OCI-LY3 (cell line): ENCODE measurements around the gene MSI2.

Experiments used
- H2AFZ ChIP-seq: fragments of 200-600, 300-600 bp; shearing (Covaris generic); 2 replicates; pipeline ENCODE4 v1.6.0; 2014; ENCODE audit warnings: antibody characterized with exemption, low read depth, low read length
- H3K27ac ChIP-seq: fragments of 200-600, 300-600 bp; sonication (generic); 2 replicates; pipeline ENCODE4 v1.5.1; 2014; ENCODE audit warnings: mild to moderate bottlenecking, low read length, moderate library complexity, mixed read lengths
- H3K27me3 ChIP-seq: fragments of 200-600, 300-600 bp; sonication (generic); 2 replicates; pipeline ENCODE4 v1.6.1; 2014; ENCODE audit warnings: low read depth, low read length, mixed read lengths
- H3K36me3 ChIP-seq: fragments of 200-600, 300-600 bp; sonication (generic); replicated peaks from 2 replicates; pipeline ENCODE3; 2014; ENCODE audit warnings: low read depth, low read length, mixed read lengths
- H3K4me1 ChIP-seq: fragments of 300-600, 200-600 bp; sonication (generic); 2 replicates; pipeline ENCODE4 v1.6.1; 2014; ENCODE audit warnings: low read length, mixed read lengths
- H3K4me2 ChIP-seq: fragments of 200-600, 300-600 bp; sonication (generic); 2 replicates; pipeline ENCODE4 v1.6.1; 2014; ENCODE audit warnings: low read length, mixed read lengths
- H3K4me3 ChIP-seq: fragments of 300-600, 200-600 bp; sonication (generic); 2 replicates; pipeline ENCODE4 v1.5.1; 2014; ENCODE audit warnings: antibody characterized with exemption, mild to moderate bottlenecking, low read length, moderate library complexity
- H3K79me2 ChIP-seq: fragments of 300-600, 200-600 bp; shearing (Covaris generic); 2 replicates; pipeline ENCODE4 v1.6.1; 2014; ENCODE audit warnings: mild to moderate bottlenecking, low read length, mixed read lengths
- H3K9ac ChIP-seq: fragments of 300-600, 200-600 bp; shearing (Covaris generic); 2 replicates; pipeline ENCODE4 v1.6.0; 2014; ENCODE audit warnings: mild to moderate bottlenecking, low read length, moderate library complexity
- H3K9me3 ChIP-seq: fragments of 200-600, 300-600 bp; shearing (Covaris generic); 2 replicates; pipeline ENCODE4 v1.6.1; 2014; ENCODE audit warnings: low read length, mixed read lengths; ENCODE audit not compliant: insufficient read depth
- H4K20me1 ChIP-seq: fragments of 200-600, 300-600 bp; sonication (generic); 2 replicates; pipeline ENCODE4 v1.6.1; 2016; ENCODE audit warnings: low read length, mixed read lengths; ENCODE audit not compliant: insufficient read depth
- EZH2phosphoT487 ChIP-seq: fragments of 200-600 bp; shearing (Covaris generic); IDR thresholded peaks from 2 replicates; pipeline ENCODE4 v1.6.1; 2018; ENCODE audit warnings: antibody characterized with exemption, mixed run types, low read depth
- TF ChIP-seq, protein P1 (sequence below): fragments of 200-600, 300-600 bp; sonication (generic); IDR thresholded peaks from 2 replicates; pipeline ENCODE4 v1.5.1; 2014; ENCODE audit warnings: antibody characterized with exemption, low read length, low read depth

The MSI2 gene

GRCh38 chr17:57245786-57246185 is 10.5 kb upstream of the MSI2 start:
- peaks cover 13% of the 10 kb centered on the region for H3K4me1 ChIP-seq
- no peaks in the 10 kb centered on the region for H4K20me1 ChIP-seq
- H3K79me2 ChIP-seq, result no peaks in the 10 kb centered on the region
- no peak overlapping the region for H3K9ac ChIP-seq
- no peak overlapping the region for H2AFZ ChIP-seq
- H3K4me3 ChIP-seq, result no peak overlapping the region
- peaks cover 2% of the 10 kb centered on the region for H3K36me3 ChIP-seq
- peaks cover 9% of the 10 kb centered on the region for H3K27me3 ChIP-seq
- H3K9me3 ChIP-seq, result peaks cover 8% of the 10 kb centered on the region; the same call in 1 of the 2 replicates
- H3K27ac ChIP-seq, result no peak overlapping the region
- no peak overlapping the region for H3K4me2 ChIP-seq
- no peak for TF ChIP-seq EZH2phosphoT487
- TF ChIP-seq, protein P1, sequence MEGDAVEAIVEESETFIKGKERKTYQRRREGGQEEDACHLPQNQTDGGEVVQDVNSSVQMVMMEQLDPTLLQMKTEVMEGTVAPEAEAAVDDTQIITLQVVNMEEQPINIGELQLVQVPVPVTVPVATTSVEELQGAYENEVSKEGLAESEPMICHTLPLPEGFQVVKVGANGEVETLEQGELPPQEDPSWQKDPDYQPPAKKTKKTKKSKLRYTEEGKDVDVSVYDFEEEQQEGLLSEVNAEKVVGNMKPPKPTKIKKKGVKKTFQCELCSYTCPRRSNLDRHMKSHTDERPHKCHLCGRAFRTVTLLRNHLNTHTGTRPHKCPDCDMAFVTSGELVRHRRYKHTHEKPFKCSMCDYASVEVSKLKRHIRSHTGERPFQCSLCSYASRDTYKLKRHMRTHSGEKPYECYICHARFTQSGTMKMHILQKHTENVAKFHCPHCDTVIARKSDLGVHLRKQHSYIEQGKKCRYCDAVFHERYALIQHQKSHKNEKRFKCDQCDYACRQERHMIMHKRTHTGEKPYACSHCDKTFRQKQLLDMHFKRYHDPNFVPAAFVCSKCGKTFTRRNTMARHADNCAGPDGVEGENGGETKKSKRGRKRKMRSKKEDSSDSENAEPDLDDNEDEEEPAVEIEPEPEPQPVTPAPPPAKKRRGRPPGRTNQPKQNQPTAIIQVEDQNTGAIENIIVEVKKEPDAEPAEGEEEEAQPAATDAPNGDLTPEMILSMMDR, result no peak

GRCh38 chr17:57246257-57246656 is 10.1 kb upstream of the MSI2 start:
- H3K9ac ChIP-seq, result no peak overlapping the region
- no peak overlapping the region for H3K27ac ChIP-seq
- no peaks in the 10 kb centered on the region for H4K20me1 ChIP-seq
- H3K4me1 ChIP-seq, result peaks cover 13% of the 10 kb centered on the region
- peaks cover 11% of the 10 kb centered on the region; the same call in 1 of the 2 replicates for H3K9me3 ChIP-seq
- no peaks in the 10 kb centered on the region for H3K79me2 ChIP-seq
- no peak overlapping the region for H3K4me2 ChIP-seq
- no peak for TF ChIP-seq EZH2phosphoT487
- peaks cover 2% of the 10 kb centered on the region for H3K36me3 ChIP-seq
- no peak overlapping the region for H2AFZ ChIP-seq
- no peak overlapping the region for H3K4me3 ChIP-seq
- peaks cover 4% of the 10 kb centered on the region for H3K27me3 ChIP-seq

DNA sequence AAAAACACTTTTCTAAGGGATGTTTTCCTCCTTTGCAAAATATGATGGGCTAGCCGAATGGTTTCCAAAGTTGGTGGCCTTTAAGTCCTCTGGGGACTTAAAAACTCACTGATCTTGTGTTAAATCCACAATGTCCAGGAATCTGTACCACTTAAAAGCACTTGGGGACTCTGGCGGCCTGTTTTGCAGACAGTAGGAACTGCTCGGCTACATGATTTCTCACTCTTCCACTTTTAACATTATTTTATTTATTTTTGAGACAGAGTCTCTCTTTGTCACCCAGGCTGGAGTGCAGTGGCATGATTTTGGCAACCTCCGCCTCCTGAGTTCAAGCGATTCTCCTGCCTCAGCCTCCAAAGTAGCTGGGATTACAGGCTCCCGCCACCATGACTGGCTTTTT is 9.1 kb upstream of the MSI2 start:
- H3K36me3 ChIP-seq, result peaks cover 2% of the 10 kb centered on the region
- no peak overlapping the region for H3K4me3 ChIP-seq
- TF ChIP-seq EZH2phosphoT487, result no peak
- TF ChIP-seq, protein P1, result no peak
- H2AFZ ChIP-seq, result no peak overlapping the region
- no peaks in the 10 kb centered on the region for H3K27me3 ChIP-seq
- no peaks in the 10 kb centered on the region for H3K79me2 ChIP-seq
- no peak overlapping the region for H3K27ac ChIP-seq
- H3K9ac ChIP-seq, result no peak overlapping the region
- no peaks in the 10 kb centered on the region for H4K20me1 ChIP-seq
- H3K9me3 ChIP-seq, result peaks cover 14% of the 10 kb centered on the region; the same call in 1 of the 2 replicates
- H3K4me1 ChIP-seq, result peaks cover 13% of the 10 kb centered on the region
- H3K4me2 ChIP-seq, result no peak overlapping the region

- no peak overlapping the region for H3K4me2 ChIP-seq
- no peak overlapping the region for H2AFZ ChIP-seq
- H3K79me2 ChIP-seq, result no peaks in the 10 kb centered on the region
- H3K27me3 ChIP-seq, result no peaks in the 10 kb centered on the region
- H4K20me1 ChIP-seq, result no peaks in the 10 kb centered on the region
- peaks cover 2% of the 10 kb centered on the region for H3K36me3 ChIP-seq
- peaks cover 10% of the 10 kb centered on the region for H3K4me1 ChIP-seq
- peaks cover 14% of the 10 kb centered on the region; the same call in 1 of the 2 replicates for H3K9me3 ChIP-seq
- TF ChIP-seq, protein P1, result no peak
- TF ChIP-seq EZH2phosphoT487, result no peak
- H3K9ac ChIP-seq, result no peak overlapping the region
- no peak overlapping the region for H3K4me3 ChIP-seq
- H3K27ac ChIP-seq, result no peak overlapping the region
Measured at GRCh38 chr17:57247913-57248312, 8.4 kb upstream of the MSI2 start.

GRCh38 chr17:57249520-57249919 is 6.8 kb upstream of the MSI2 start:
- Histone ChIP-seq H3K9me3 (peaks cover 14% of the 10 kb centered on the region; the same call in 1 of the 2 replicates), H3K9ac (no peak overlapping the region), H4K20me1 (no peaks in the 10 kb centered on the region), H3K36me3 (peaks cover 2% of the 10 kb centered on the region), H3K79me2 (no peaks in the 10 kb centered on the region), H3K27me3 (no peaks in the 10 kb centered on the region), H3K27ac (no peak overlapping the region), H2AFZ (no peak overlapping the region), H3K4me1 (no peaks in the 10 kb centered on the region), H3K4me3 (no peak overlapping the region), H3K4me2 (no peak overlapping the region)
- TF ChIP-seq, protein P1, result no peak
- no peak for TF ChIP-seq EZH2phosphoT487
